GM12873 (cell line): ENCODE results near the gene TTC39B.

Source experiments
- TF ChIP-seq, protein P1 (sequence below): IDR thresholded peaks from 2 replicates; pipeline ENCODE4 v1.5.1; 2012; ENCODE audit warnings: low read depth, mild to moderate bottlenecking, moderate library complexity, low read length, control low read depth; ENCODE audit not compliant: insufficient read depth; ENCODE audit errors: missing control alignments

Gene TTC39B

DNA sequence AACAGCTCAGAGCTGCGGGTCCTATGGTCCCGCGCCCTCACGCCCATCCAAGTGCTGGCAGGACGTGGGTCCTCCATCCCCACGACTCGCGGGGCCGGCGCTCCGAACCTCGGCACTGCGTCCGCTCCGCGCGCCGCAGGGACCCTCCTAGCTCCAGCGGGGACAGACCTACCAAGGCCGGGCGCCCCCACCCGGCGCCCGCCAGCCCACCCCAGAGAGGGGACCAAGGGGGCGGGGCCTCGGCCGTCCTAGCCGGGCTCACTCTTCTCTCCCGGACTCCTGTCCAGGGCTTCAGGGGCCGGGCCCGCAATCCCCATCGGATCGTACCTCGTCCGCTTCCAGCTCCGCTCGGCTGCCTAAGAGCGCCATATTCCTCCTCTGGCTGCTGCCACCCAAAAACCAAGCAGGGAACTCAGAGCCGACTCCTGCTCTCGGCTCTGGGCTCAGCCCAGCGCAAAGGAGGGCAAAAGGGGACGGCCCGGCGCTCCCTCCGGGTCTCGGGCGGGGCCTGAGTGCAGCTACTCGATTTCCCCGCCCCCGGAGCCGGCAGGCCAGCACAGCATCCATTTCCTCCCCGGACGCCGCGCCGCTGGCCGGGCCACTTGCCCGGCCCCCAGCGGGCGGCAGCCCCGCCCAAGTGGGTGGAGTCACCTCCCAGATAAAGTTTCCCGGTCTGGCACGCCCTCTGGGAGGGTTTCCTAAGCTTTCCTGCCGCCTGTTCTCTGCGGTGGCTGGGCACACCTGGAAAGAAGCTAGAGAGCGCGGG lies at the start of gene TTC39B:
Gene TTC39B, minus strand, starts transcription at position 460 of the 766 bp plus-strand sequence. Its CDS starts 91 bp downstream, at position 369.
- TF ChIP-seq, protein P1, sequence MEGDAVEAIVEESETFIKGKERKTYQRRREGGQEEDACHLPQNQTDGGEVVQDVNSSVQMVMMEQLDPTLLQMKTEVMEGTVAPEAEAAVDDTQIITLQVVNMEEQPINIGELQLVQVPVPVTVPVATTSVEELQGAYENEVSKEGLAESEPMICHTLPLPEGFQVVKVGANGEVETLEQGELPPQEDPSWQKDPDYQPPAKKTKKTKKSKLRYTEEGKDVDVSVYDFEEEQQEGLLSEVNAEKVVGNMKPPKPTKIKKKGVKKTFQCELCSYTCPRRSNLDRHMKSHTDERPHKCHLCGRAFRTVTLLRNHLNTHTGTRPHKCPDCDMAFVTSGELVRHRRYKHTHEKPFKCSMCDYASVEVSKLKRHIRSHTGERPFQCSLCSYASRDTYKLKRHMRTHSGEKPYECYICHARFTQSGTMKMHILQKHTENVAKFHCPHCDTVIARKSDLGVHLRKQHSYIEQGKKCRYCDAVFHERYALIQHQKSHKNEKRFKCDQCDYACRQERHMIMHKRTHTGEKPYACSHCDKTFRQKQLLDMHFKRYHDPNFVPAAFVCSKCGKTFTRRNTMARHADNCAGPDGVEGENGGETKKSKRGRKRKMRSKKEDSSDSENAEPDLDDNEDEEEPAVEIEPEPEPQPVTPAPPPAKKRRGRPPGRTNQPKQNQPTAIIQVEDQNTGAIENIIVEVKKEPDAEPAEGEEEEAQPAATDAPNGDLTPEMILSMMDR: no peak

DNA sequence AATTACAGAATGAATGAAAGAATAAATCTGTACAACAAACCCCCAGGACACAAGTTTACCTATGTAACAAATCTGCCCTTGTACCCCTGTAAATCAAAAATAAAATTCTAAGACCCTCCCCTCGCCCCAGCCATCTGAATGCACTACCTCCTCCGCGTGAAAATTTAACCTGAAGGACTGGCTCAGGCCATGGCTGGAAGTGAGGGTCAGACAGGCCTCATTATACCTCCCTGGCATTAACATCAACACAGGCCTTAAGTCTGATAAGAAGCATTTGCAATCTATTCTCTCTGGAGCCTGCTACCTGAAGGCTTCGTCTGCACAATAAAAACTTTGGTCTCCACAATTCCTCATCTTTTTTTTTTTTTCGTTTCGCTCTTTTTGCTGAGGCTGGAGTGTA lies 48.7 kb upstream of the TTC39B start:
- TF ChIP-seq, protein P1: no peak

- TF ChIP-seq, protein P1: no peak
Observed at GRCh38 chr9:15354713-15355112, 47.7 kb upstream of the TTC39B start.

DNA sequence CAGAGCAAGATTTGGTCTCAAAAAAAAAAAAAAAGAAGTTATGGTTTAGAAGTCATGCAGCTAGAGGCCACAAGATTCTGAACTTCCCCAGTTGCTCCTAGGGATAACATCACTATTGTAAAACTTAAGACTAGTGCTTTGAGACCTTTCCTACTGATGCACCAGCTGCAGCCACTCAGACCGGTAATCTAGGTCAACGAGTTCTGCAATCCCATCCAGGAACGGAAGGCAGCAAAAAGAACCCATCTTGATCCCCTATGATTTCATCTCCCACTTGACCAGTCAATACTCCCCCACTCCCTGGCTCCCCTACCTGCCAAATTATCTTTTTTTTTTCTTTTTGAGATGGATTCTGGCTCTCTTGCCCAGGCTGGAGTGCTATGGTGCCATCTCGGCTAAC lies 46.9 kb upstream of the TTC39B start:
- TF ChIP-seq, protein P1: no peak

- TF ChIP-seq, protein P1: no peak
Observed at GRCh38 chr9:15352306-15352705, 45.3 kb upstream of the TTC39B start.

DNA sequence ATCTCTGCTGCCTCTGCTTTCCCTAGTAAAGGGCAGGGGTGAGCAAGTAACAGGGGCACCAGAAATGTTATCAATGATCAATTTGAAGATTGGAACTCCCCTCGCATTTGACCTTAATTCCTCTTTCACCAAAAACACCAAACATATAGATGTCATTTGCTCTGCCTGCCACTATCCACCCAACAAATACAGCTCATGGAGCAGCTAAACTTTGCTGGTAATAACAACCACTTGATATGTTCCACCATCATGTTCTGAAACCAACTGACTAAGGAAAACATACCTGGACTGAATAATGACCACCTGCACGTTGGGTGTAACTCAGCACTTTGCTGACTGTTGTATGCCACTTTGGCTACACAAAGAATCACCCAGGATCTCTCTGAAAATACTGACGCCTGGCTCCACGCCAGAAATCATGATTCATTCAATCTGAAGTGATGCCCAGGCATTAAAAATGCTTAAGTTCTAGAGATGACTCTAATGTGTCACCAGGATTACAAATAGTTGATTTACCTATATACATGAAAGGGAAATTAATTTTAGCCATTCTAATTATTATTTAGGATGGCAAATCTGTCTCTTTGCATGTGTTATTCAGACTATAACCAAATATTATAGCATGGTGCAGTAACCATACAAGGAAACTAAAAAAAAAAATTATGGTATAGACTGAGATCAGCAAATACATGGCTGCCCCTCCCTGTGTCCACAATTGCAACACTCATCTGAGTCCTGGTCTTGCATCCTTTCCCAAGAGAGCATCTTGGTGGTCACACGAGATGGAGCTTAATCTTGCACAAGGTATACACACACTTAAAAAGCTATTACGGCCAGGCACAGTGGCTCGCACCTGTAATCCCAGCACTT lies 43.1 kb upstream of the TTC39B start:
- TF ChIP-seq, protein P1: no peak

DNA sequence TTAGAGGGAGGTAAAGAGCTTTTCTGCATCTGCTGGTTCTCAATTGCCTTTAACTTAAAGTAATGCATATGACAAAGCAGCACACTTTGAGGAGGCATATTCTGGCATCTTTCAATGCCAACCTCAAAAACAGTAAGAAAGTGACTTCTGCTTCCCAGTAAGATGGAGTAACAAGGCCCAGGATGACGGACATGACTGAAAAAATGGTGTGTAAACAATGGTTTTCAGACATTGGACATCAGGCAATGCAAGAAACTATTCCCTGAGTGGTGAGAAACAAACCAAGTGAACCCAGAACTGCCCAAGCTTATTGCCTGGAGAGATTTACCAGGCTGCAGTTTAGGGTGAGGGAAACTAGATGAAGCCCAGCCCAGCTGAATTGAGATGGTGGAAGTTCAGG lies 39.8 kb upstream of the TTC39B start:
- TF ChIP-seq, protein P1: no peak
